HUDEP-2 (cell line): ENCODE measurements around the gene GPR61.
A peak's percentile ranks its signal among the peaks of the same experiment; 100 is the strongest.

Experiments used
- DNase-seq, 76 experiments: peaks; one replicate each; lab custom pipeline; 2025; ENCODE audit not compliant: unreplicated experiment in 76 of 76; lab: John Stamatoyannopoulos, UW

The GPR61 gene

DNA sequence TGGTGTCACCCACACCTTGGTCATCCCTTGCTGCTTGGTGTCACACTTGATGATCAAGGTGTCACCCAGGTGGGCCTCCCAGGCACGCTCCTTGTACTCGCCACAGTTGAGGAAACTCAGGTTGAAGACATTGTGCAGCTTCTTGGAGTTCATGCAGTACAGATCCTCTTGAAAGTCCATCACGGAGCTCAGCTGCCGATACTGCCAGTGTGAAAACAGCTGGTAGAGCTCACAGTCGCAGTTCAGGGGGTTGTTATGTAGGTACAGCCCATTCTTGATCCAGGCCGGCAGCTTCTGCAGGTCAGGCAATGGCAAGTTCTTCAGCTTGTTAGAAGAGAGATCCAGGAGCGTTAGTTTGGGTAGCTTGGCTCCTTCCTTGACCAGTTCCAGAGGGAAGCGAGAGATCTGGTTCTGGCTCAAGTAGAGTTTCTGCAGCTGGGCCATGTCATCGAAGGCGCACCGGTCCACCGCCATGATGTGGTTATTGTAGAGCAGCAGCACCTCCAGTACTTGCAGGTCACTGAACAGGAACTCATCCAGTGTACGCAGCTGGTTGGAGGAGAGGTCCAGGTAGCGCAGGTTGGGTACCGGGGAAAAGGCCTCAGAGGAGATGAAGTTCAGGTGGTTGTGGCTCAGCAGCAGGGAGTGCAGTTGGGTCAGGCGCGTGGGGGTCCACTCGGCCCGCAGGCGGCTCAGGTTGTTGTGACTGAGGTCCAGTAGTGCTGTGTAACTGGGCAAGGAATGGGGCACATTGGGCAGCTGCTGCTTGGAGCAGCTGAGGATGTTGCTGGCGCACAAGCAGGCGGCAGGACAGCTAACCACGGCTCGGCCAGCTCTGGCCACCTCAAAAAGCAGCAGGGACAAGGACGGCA, 31.4 kb upstream of the GPR61 start:
- DNase-seq = no peak

DNA sequence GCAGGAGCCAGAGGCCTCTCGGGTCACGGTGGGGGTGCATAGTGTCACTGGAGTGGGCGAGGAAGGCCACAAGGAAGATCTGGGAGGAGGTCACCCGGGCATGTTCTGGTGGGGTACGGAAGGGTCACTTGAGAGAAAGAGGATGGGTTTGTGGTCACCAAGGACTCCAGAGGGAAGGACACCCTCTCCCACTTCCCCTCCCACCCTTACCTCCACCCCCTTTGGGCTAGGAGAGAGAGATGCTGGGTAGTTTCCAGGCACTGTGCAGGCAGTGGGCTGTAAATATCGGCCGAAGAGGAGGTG, 30.8 kb upstream of the GPR61 start:
- no peak for DNase-seq

DNA sequence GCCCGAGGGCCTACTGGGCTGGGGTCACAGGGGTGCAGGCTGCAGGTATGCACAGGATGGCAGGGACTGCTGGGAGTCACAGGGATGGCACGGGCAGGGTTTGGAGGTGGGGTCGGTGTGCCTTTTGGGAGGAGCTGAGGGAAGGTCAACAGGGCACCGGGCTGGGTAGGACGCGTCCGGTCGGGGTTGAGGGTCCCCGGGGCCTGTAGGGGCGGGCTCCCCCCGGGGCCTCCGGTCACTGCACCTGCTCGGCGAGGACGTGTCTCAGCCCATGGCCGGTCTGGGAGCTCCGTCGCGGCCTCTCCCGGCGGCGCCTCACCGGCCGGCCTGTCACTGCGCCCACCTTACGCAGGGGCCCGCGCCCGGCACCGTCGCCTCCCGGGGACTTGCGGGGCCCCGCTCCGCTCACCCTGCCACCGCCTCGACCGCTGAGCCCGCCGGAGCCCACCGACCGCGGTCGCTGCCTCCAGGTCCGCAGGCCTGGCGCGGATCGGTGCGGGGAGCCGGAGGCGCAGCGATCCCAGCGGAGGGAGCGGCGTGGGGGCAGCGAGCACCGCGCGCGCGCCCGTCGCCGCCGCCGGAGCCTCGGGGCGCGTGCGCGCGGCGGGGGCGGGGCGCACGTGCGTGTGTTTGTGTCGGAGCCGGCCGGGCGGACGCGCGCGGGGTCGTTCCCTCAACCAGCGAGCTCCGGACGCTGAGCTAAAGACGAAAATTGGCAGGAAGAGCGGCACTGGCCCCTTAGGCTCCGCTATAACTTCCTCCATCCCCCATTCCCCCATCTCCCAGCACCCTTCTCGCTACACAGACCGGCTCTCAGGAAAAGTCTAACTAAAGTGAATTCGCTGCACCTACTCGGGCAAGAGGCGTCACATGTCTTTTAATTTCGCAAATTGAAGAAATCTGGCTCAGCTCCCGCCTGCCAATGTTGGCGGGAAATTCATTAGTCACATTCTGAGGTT, 30.2 kb upstream of the GPR61 start, which contains the start of gene AMIGO1:
Gene AMIGO1, minus strand, starts transcription at position 552 of the 959 bp plus-strand sequence. CDS start 815 bp downstream, outside the sequence.
- DNase-seq = peak in 25 of 76 experiments; percentile 7 to 42 (median 15)

DNA sequence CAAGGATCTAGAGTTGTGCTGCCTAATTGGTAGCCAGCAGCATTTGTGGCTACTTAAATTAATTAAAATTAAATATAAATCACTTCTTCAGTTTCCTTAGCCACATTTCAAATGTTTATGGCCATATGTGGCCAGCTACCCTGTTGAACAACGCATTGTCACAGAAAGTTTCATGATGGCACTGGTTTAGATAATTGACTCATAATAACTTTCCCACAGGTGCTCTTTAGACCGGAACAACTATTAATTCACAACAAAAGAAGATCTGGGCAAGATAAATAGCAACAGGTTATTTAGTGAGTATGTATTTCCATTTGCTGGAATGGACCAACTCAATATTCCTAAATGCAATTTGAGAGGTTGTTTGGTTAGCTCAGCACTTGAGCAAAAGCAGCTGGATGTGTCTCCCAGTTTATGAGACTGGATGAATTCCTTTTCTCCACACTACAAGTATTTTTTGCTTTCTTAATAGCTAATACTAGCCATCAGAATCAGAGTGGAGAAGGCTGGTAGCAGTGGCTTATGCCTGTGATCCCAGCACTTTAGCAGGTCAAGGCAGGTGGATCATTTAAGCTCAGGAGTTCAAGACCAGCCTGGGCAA, 26.5 kb upstream of the GPR61 start:
- DNase-seq = no peak

DNA sequence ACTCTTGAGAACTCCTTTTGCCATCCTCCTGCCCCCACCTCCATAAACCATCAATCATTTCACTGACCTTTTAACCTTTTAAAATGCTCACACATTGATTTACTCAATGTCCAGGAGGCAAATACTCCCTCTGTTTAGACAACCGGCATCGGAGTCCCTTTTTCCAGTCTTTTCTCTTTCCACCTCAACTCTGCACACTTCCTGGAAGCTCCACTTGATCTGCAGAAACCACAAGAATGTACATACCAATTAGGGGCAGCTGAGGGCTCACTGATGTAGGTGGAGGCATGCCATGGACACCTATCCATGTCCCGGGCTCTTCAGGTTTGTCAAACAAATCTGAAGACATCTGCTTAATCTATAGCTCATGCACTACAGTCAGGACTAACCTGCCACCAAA, 24.8 kb upstream of the GPR61 start:
- DNase-seq = no peak

DNA sequence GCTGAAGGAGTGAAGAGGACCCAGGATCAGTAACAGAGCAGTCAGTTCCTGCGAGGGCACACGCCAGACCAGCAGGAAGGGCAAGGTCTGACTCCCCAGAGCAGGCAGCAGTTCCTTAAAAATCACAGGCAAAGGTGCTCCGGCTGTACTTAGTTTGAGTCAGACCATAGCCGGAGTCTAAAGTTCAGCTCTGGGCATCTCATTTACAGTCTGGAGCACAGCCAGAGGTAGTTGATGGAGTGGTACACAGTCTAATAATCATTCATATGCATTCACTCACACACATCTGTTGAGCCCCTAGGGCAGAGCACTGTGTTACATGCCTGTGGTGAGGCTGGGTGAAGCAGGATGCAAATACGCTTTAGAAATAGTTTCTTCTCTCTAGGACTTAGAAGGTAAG, 22.8 kb upstream of the GPR61 start:
- no peak for DNase-seq

DNA sequence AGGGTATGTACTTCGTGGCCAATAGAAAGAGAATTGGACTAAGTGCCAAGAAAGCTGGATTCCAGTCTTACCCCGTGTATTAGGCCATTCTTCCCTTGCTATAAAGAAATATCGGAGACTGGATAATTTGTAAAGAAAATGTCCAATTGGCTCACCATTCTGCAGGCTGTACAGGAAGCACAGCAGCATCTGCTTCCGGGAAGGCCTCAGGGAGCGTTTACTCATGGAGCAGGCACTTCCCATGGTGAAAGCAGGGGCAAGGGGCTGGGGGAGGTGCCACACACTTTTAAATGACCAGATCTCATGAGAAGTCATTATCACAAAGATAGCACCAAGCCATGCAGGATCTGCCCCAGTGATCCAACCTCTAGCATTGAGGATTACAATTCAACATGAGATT, 22.3 kb upstream of the GPR61 start:
- DNase-seq = no peak

DNA sequence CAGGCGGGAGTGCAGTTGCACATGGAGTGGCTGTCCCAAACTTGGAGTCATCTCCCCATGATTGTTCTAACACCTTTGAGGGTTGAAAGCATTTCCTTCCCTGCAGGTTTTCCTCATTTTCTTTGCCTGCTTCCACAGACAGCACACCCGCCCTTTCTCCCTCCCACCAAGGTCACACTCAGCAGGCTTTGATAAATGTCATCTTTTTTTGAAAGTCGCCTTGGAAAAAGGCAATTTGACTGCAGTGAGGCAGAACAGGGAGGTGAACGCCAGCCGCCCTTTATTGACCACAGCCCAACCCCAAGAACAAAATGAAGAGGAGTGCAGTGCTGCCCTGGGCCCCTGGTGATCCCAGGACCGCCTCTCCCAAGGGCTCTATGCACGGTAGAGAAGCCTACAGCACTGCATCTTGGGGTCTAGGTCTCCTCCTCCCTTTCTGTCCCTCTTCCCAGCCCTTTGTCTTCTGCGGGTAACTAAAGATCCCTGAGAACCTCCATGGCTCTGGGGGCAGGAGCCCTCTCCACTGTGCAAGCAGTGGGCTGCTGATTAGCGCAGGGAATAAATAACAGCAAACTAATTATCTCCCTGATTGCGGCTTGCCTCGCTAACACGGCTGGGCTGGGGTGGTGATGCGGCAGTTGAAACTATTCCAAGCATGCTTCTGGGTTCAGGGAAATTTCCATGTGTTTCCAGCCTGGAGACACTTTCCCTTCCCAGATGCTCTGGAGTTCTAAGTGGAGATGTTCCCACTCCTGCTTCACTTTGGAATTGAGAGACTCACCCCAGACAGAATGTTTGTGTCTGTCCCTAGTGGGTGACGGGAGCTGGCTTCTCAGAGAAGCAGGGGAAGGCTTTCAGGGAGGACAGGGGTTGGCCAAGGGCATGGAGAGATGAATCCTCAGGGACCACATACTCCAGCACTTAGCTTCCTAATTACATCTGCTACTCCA, 18.4 kb upstream of the GPR61 start:
- DNase-seq = no peak

DNA sequence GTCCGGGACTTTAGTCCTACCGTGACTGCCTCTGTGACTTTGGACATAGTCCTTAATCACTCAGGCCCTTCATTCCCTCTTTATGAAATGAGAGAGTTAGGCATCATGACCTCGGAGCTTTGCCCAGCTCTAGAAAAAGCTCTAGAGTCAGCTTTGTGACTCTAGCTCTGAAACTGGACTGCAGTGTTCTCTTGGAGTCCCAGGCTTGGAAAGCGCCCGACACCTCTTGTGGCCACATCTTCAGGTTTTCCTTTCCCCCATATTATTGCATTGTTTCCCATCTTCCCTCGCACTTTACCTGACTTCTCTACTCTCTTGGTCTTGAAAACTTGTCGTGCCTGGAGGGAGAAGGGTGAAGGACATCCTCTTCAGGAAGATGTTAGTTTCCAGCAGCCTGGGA, 17.6 kb upstream of the GPR61 start:
- DNase-seq = no peak

DNA sequence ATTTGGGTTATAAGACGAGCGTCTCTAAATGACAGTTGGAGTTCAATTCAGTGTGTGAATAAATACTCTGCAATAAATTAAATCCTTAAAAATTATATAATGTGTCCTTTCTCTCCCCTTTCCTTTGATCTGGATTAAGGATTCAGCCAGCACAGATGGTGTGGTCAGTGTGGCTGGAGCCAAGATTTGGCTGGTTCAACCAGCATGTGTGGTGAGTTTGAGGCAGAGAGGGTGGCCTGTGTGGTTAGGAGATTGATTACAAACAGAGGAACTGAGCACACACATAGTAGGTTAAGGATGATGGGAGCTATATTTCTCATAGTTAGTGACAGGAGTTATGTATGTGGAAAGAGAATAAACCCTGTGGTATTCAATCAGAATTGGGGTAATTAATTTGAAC, 16.0 kb upstream of the GPR61 start:
- no peak for DNase-seq

DNA sequence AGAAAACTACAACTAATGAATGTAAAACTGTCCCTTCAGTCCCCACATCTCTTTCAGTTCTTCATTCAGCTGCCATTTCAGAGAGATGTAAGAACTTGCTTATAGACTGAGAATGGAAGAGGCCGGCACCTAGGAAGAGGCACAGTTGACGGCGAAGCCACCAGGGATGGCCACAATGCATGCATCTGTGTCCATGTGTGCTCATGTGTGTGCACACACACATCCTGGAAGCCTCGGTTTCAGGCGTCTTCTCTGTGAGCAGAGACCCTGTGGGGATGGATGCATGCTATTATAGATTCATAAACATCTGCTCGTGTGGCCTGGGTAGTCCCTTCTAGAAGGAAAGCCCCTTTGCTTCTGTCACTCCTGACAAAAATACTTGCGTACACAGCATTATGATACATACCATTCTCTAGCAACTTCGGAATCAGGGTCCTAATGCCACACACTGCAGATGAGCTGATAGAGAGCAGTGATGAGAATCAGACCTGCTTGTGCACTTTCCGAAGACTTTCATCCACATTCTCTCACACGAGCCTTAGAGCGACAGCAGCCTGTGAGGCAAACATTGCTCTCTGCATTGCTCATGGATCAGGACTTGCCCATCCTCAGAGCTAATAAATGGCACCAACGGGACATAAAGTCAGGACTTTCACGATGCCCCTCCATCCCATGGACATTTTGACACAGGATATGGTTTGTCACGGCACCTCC, 12.4 kb upstream of the GPR61 start:
- no peak for DNase-seq

DNA sequence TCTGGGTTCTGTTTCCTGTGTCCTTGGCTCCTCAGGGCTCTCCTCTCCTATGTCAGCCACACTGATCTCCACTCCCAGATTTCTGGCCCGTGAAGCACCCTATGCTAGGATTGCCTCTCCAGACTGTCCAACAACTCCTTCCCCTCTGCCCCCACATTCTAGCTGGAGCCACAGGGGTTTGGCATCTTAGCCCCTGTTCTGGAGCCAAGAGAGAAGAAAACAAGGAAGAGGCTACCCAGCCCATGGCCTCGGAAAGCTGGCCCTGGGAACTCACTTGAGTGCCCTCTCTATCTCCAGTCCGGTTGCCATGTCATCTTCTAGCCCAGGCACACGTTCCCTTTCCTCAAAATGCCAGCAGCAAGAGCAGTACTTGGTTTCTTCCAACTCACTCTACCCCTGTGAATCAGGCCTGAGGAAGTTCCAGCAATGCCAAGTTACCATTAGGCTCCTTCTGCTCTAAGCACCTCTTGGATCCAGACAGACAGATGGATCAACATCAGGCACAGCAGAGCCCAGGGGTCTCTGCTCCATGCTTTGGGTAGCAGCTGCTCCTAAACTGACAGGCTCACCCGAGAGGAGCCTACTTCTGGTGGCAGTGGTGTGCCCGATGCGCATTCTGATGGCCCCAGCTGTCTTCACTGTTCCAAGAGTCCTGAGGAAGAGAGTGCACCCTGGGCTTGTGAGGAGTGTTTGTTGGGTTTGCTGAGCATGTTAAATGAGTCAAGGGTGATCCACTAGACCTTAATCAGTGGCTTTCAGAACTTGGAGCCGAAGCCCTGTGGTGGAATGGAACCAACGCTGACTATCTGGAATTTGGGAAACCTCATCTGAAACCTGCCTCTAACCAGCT, 11.6 kb upstream of the GPR61 start:
- DNase-seq = no peak

DNA sequence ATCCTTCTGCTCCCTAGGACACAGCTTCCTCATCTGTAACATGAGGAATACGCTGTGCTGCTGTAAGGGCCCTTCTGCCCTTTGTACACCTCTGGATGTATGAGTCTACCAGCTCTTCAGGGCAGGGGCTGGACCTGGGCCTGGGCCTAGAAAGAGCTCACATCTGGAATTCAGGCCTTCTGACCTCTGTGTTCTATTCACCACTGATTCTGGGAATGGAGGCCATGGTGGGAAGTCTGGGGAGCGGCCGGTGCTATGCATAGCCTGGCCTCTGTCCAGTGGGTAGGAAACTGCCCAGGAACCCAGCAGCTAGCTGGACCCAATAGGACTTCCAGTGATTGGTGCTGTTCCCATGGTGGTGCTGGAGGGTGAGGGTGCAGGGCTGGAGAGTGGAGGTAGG, 11.0 kb upstream of the GPR61 start:
- DNase-seq = no peak

DNA sequence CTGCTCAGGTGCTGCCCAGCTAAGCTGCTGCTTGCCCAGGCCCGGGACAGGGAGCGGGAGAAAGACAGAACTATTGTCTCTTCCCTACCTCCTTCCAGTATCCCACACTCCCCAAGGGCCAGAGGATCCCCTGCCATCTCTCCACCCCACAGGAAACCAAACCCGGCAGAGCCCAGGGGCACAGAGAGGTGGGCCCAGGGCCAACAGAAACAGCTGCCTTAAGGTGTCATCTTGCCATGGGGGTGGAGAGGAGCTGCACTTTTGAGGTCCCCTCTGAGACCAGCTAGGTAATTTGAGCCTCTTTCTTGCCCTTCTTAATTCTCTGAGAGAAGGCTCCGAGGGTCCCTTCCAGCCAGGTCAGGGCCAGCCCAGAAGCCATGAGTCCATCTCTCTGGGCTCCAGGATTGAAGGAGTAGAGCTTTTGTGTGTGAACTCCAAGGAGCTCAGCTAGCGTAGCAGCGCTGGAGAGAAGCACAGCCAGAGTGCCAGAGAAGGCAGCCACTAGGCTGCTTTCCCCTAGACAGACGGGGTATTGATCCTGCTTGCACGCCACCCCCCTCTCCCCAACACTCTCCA, 9.7 kb upstream of the GPR61 start:
- DNase-seq = no peak

DNA sequence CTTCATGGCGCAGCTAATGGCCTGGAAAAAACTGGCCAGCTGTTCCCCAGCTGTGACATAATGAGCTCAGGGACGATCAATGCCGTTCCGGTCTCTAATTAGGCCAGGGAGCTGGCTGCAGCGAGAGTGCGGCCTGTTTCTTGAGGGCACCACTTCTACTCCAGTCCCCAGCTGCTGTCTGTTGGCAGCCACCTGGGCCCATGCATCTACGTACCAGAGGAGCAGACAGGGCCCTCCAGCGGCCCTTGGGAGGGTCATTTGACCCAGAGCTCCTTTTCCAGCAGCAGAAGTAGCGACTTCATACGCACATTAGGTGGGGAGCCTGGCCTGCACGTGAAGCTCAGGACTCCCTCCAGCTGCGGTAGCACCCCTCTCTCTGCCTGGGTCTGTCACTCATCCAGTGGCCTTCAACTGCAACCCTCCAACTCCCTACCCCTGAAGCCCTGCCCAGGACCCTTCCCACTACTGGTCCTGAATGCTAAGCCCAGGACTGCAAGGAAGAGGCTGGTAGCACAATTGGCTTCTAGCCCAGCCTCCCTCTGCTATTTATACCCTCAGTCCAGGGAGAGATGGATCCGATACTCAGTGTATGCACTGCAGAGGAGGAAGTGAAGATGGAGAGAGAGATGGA, 9.1 kb upstream of the GPR61 start:
- DNase-seq = no peak

DNA sequence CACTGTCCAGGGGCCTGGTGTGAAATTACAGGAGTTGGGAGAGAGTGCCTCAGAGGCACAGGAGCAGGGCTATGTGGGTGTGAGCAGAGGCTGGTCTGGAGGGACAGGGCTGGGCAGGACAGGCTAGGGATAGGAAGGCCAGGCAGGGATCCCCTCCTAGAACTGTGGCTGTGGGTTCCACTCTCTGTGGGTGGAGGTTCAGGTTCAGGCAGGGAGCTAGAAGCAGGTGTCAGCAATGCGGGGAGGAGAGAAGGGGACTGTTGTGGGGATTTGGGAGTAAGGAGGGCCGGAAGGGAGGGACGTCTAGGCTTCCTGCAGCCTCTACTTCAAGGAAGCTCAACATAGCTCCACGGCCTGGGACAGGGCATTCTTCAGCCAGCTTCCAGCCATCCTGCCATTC, 8.3 kb upstream of the GPR61 start:
- DNase-seq = no peak

DNA sequence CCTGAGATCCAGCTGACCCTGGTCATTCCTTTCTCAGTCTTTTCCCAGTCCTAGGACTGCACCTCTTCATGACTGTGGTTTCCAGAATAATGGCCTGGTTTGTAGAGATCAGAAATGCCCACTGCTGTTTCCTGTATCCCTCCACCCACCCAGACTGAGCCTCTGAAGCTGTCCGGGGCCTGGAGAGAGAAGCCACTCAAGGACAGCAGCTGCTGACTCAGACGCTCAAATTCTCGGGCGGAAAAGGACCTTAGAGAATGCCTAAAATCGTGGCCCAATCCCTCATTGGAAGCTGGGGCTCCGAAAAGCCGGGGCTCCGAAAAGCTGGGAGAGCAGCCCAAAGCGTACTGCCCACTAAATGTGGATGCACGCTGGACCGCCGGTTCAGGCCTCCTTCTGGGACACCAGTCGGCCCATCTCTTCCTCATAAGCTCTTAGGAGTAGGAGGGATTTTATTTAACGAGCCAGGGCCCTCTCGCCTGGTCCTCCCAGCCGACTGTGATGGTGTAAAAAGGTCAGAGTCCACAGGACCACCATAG, 7.8 kb upstream of the GPR61 start:
- no peak for DNase-seq
